DND-41 (cell line): Measurements from ENCODE around the gene STK11.
A peak's percentile ranks its signal among the peaks of the same experiment; 100 is the strongest.

Experiments
- ATAC-seq: fragments of 200-7000 bp; cut with Tn5 transposase; 3 replicates; pipeline ENCODE4 v1.9.1; 2021; ENCODE audit warnings: low read depth; ENCODE audit not compliant: insufficient read depth
- DNase-seq: peaks from one replicate; pipeline ENCODE4 v3.0.0-alpha.2; 2020
- H2AFZ ChIP-seq: 2 replicates; pipeline ENCODE4 v1.6.0; 2012; ENCODE audit warnings: low read depth, low read length
- H3K27ac ChIP-seq: 2 replicates; pipeline ENCODE4 v1.5.1; 2012; ENCODE audit warnings: low read length, inconsistent platforms
- H3K27me3 ChIP-seq: fragments of 200-600 bp; sonication (generic); 2 replicates; pipeline ENCODE4 v1.6.0; 2012; ENCODE audit warnings: low read length, mild to moderate bottlenecking, inconsistent platforms; ENCODE audit not compliant: insufficient read depth, poor library complexity
- H3K36me3 ChIP-seq: 2 replicates; pipeline ENCODE4 v1.5.1; 2012; ENCODE audit warnings: low read length, inconsistent platforms; ENCODE audit not compliant: insufficient read depth
- H3K4me1 ChIP-seq: 2 replicates; pipeline ENCODE4 v1.5.1; 2012; ENCODE audit warnings: mild to moderate bottlenecking, low read length; ENCODE audit not compliant: insufficient read depth
- H3K4me2 ChIP-seq: 2 replicates; pipeline ENCODE4 v1.6.0; 2012; ENCODE audit warnings: mild to moderate bottlenecking, moderate library complexity, low read length, inconsistent platforms; ENCODE audit not compliant: insufficient read depth
- H3K4me3 ChIP-seq, 2 experiments: fragments of 200-600 bp in 1 of 2; shearing (Covaris generic) in 1 of 2; 2 replicates each; pipeline ENCODE4 v1.5.1; 2012 to 2016; ENCODE audit warnings: inconsistent platforms in 2 of 2, low read length in 2 of 2, mild to moderate bottlenecking in 2 of 2, low read depth in 1 of 2, moderate library complexity in 1 of 2
- H3K79me2 ChIP-seq: 2 replicates; pipeline ENCODE4 v1.6.0; 2012; ENCODE audit warnings: low read length, inconsistent platforms; ENCODE audit not compliant: insufficient read depth
- H3K9ac ChIP-seq: 2 replicates; pipeline ENCODE4 v1.6.0; 2012; ENCODE audit warnings: low read depth, mild to moderate bottlenecking, inconsistent platforms, low read length, moderate library complexity
- H3K9me3 ChIP-seq: 2 replicates; pipeline ENCODE4 v1.5.1; 2012; ENCODE audit warnings: low read length, moderate library complexity, mild to moderate bottlenecking, inconsistent platforms; ENCODE audit not compliant: insufficient read depth, severe bottlenecking
- H4K20me1 ChIP-seq: 2 replicates; pipeline ENCODE4 v1.6.0; 2012; ENCODE audit warnings: low read length; ENCODE audit not compliant: insufficient read depth
- CTCF ChIP-seq: IDR thresholded peaks from 2 replicates; pipeline ENCODE4 v1.5.1; 2012; ENCODE audit warnings: borderline replicate concordance, low read length, moderate library complexity, mild to moderate bottlenecking; ENCODE audit not compliant: poor library complexity, severe bottlenecking; ENCODE audit errors: extremely low read depth
- EZH2 ChIP-seq: IDR thresholded peaks from 3 replicates; pipeline ENCODE4 v1.6.1; 2012; ENCODE audit warnings: borderline replicate concordance, low read depth, mild to moderate bottlenecking, moderate library complexity, low read length, inconsistent platforms; ENCODE audit not compliant: severe bottlenecking

Gene STK11

GRCh38 chr19:1256646-1257474, 51.3 kb downstream of the STK11 start:
- no peaks in the 10 kb centered on the region for H3K27me3 ChIP-seq
- peaks cover 47% of the 10 kb centered on the region for H4K20me1 ChIP-seq
- peaks cover 85% of the 10 kb centered on the region for H3K4me1 ChIP-seq
- no peak overlapping the region for H3K4me2 ChIP-seq
- no peak overlapping the region for H3K4me3 ChIP-seq
- no peak overlapping the region for H2AFZ ChIP-seq
- peaks cover 36% of the 10 kb centered on the region for H3K79me2 ChIP-seq
- no peak overlapping the region for H3K9ac ChIP-seq
- DNase-seq = no peak
- TF ChIP-seq CTCF (no peak), EZH2 (no peak)
- peaks cover 51% of the 10 kb centered on the region for H3K36me3 ChIP-seq
- H3K9me3 ChIP-seq = no peaks in the 10 kb centered on the region
- ATAC-seq = no peak
- no peak overlapping the region for H3K27ac ChIP-seq

GRCh38 chr19:1257475-1258162, 52.0 kb downstream of the STK11 start:
- peak overlapping the region; percentile 39; the same call in 1 of the 2 replicates for H3K27ac ChIP-seq
- no peak overlapping the region for H3K4me3 ChIP-seq
- ATAC-seq (no peak), DNase-seq (no peak)
- no peak for TF ChIP-seq EZH2
- no peak for TF ChIP-seq CTCF
- peaks cover 50% of the 10 kb centered on the region for H3K36me3 ChIP-seq
- peaks cover 83% of the 10 kb centered on the region for H3K4me1 ChIP-seq
- no peak overlapping the region for H3K9ac ChIP-seq
- H3K9me3 ChIP-seq = no peaks in the 10 kb centered on the region
- H3K79me2 ChIP-seq = peaks cover 30% of the 10 kb centered on the region
- H4K20me1 ChIP-seq = peaks cover 40% of the 10 kb centered on the region
- H2AFZ ChIP-seq = no peak overlapping the region
- no peaks in the 10 kb centered on the region for H3K27me3 ChIP-seq
- H3K4me2 ChIP-seq = peak overlapping the region; percentile 60; the same call in 1 of the 2 replicates

GRCh38 chr19:1258163-1258492, 52.5 kb downstream of the STK11 start:
- no peak for ATAC-seq
- Histone ChIP-seq H3K9ac (peak overlapping the region; percentile 42; the same call in 1 of the 2 replicates), H3K79me2 (peaks cover 28% of the 10 kb centered on the region), H2AFZ (no peak overlapping the region), H3K9me3 (no peaks in the 10 kb centered on the region), H3K27me3 (no peaks in the 10 kb centered on the region), H3K4me3 (no peak overlapping the region), H3K27ac (peak overlapping the region; percentile 39; the same call in 1 of the 2 replicates), H3K4me1 (peaks cover 78% of the 10 kb centered on the region), H3K36me3 (peaks cover 50% of the 10 kb centered on the region), H3K4me2 (peak overlapping the region; percentile 60; the same call in 1 of the 2 replicates), H4K20me1 (peaks cover 36% of the 10 kb centered on the region)
- DNase-seq = no peak
- TF ChIP-seq CTCF (no peak), EZH2 (no peak)
